Measurements from ENCODE around the gene DEFB108B.
A peak's percentile ranks its signal among the peaks of the same experiment; 100 is the strongest.
"Not testable (repeated sequence)": the region's sequence is repeated elsewhere in the genome, so short reads cannot be mapped to it uniquely, and the experiment has no call there.

DEFB108B gene

GRCh38 chr11:71832811-71833210 lies at the start of gene DEFB108B:
Gene DEFB108B, plus strand, starts transcription at chr11:71833200. Its CDS starts 0 bp downstream, at chr11:71833200.
- not testable (repeated sequence) for DNase-seq (ENCODE audit: low spot score)

GRCh38 chr11:71786114-71786847 lies 46.7 kb upstream of the DEFB108B start:
- DNase-seq (ENCODE audit: low spot score), result peak; percentile 85

- peak; percentile 95 for DNase-seq (ENCODE audit: low spot score)
These were observed 46.2 kb upstream of the DEFB108B start for GRCh38 chr11:71786848-71787097.

GRCh38 chr11:71787098-71787823 lies 45.7 kb upstream of the DEFB108B start:
- DNase-seq (ENCODE audit: low spot score), result peak; percentile 95

- not testable (repeated sequence) for DNase-seq (ENCODE audit: low spot score)
These were observed 45.1 kb upstream of the DEFB108B start for GRCh38 chr11:71787824-71788454.

GRCh38 chr11:71789444-71790196 lies 43.4 kb upstream of the DEFB108B start:
- DNase-seq (ENCODE audit: low spot score), result not testable (repeated sequence)

- DNase-seq (ENCODE audit: low spot score), result not testable (repeated sequence)
These were observed 41.9 kb upstream of the DEFB108B start for GRCh38 chr11:71791111-71791510.

- DNase-seq (ENCODE audit: low spot score), result peak; percentile 26
These were observed 40.3 kb upstream of the DEFB108B start for GRCh38 chr11:71792621-71793235.

- DNase-seq (ENCODE audit: low spot score), result peak; percentile 55
These were observed 38.5 kb upstream of the DEFB108B start for GRCh38 chr11:71794386-71795040.

GRCh38 chr11:71795236-71795635 lies 37.8 kb upstream of the DEFB108B start:
- not testable (repeated sequence) for DNase-seq (ENCODE audit: low spot score)

GRCh38 chr11:71796016-71796415 lies 37.0 kb upstream of the DEFB108B start:
- not testable (repeated sequence) for DNase-seq (ENCODE audit: low spot score)

GRCh38 chr11:71796781-71797180 lies 36.2 kb upstream of the DEFB108B start:
- DNase-seq (ENCODE audit: low spot score), result not testable (repeated sequence)

GRCh38 chr11:71799556-71800128 lies 33.4 kb upstream of the DEFB108B start:
- DNase-seq (ENCODE audit: low spot score), result not testable (repeated sequence)

- peak; percentile 55 for DNase-seq (ENCODE audit: low spot score)
These were observed 32.6 kb upstream of the DEFB108B start for GRCh38 chr11:71800335-71800953.

GRCh38 chr11:71801026-71801425 lies 32.0 kb upstream of the DEFB108B start:
- DNase-seq (ENCODE audit: low spot score), result not testable (repeated sequence)

GRCh38 chr11:71802874-71803273 lies 30.1 kb upstream of the DEFB108B start:
- not testable (repeated sequence) for DNase-seq (ENCODE audit: low spot score)

GRCh38 chr11:71804158-71804947 lies 28.6 kb upstream of the DEFB108B start:
- not testable (repeated sequence) for DNase-seq (ENCODE audit: low spot score)

GRCh38 chr11:71812529-71812928 lies 20.5 kb upstream of the DEFB108B start:
- DNase-seq (ENCODE audit: low spot score), result peak; percentile 16
